Measurements from ENCODE around the gene CPEB4. TPM values are rescaled to one million over a fixed set of nuclear protein-coding genes. Genes with fewer than 3 reads are reported as not detected.

CPEB4 gene
- total and polyA plus RNA-seq, 4 donors: 14.3 to 113 (median 32.1) TPM

DNA sequence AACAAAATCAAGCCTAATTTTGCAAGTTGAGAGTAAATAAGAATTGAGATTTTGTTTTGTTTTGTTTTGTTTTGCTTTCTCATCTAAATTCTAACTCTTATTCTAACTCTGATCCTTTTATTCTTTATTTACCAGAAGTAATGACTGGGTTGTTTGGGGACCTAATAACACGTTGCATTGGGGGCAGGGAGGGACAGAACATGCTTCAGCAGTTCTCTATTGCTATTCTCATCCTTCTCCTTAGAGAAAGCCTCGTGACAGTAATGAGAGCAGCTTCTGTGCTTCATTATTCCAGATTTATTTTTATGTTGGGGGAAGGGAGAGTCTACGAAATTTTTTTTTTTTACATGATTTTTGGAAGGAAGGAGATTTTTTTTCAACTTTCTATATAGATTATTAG lies 21.1 kb downstream of the CPEB4 start (continued):
- TF ChIP-seq, protein P1, sequence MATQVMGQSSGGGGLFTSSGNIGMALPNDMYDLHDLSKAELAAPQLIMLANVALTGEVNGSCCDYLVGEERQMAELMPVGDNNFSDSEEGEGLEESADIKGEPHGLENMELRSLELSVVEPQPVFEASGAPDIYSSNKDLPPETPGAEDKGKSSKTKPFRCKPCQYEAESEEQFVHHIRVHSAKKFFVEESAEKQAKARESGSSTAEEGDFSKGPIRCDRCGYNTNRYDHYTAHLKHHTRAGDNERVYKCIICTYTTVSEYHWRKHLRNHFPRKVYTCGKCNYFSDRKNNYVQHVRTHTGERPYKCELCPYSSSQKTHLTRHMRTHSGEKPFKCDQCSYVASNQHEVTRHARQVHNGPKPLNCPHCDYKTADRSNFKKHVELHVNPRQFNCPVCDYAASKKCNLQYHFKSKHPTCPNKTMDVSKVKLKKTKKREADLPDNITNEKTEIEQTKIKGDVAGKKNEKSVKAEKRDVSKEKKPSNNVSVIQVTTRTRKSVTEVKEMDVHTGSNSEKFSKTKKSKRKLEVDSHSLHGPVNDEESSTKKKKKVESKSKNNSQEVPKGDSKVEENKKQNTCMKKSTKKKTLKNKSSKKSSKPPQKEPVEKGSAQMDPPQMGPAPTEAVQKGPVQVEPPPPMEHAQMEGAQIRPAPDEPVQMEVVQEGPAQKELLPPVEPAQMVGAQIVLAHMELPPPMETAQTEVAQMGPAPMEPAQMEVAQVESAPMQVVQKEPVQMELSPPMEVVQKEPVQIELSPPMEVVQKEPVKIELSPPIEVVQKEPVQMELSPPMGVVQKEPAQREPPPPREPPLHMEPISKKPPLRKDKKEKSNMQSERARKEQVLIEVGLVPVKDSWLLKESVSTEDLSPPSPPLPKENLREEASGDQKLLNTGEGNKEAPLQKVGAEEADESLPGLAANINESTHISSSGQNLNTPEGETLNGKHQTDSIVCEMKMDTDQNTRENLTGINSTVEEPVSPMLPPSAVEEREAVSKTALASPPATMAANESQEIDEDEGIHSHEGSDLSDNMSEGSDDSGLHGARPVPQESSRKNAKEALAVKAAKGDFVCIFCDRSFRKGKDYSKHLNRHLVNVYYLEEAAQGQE (IDR thresholded peaks at IDR 0.05): no peak
- no peak for TF ChIP-seq CTCF (IDR thresholded peaks at IDR 0.05; ENCODE audit: low read depth, low read length, missing input control)
- TF ChIP-seq, protein P2, sequence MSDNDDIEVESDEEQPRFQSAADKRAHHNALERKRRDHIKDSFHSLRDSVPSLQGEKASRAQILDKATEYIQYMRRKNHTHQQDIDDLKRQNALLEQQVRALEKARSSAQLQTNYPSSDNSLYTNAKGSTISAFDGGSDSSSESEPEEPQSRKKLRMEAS (IDR thresholded peaks at IDR 0.05): no peak

DNA sequence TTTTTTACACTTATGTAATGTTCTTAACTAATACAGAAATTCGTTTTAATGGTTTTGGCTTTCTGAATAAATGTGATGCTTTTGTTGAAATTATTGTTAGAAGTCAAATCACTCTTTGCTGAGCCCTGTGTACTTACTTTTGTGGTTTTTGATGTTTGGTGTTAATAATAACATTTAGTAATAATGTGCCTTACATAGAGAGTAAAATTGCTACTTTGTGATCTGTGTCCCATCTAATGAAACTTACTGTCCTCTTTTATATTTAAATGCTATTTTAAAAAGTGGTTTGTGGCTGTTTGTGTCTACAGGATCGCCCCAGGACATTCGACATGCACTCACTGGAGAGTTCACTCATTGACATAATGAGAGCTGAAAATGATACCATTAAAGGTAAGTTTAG lies 22.1 kb downstream of the CPEB4 start:
- H3K36me3 ChIP-seq (ENCODE audit: control insufficient read depth in 4 of 4, insufficient read depth in 3 of 4, low read depth in 1 of 4, low read length in 3 of 4): peaks cover 0 to 12% (median 7%) of the 10 kb centered on the region in 4 donors
- TF ChIP-seq SP1 (IDR thresholded peaks at IDR 0.05): no peak
- TF ChIP-seq RXRA (IDR thresholded peaks at IDR 0.05): no peak
- TF ChIP-seq, protein P1 (IDR thresholded peaks at IDR 0.05): no peak
- TF ChIP-seq GABPA (IDR thresholded peaks at IDR 0.05 in 1 of 2, conservative IDR thresholded peaks at IDR 0.05 in 1 of 2): no peak
- TF ChIP-seq HNF4G (IDR thresholded peaks at IDR 0.05): no peak
- no peak for TF ChIP-seq FOXA1 (IDR thresholded peaks at IDR 0.05)
- TF ChIP-seq, protein P2 (IDR thresholded peaks at IDR 0.05): no peak
- no peak for TF ChIP-seq YY1 (IDR thresholded peaks at IDR 0.05)
- no peak for TF ChIP-seq JUND (IDR thresholded peaks at IDR 0.05)
- no peak for TF ChIP-seq EGR1 (IDR thresholded peaks at IDR 0.05; ENCODE audit: low read depth in 2 of 2)
- TF ChIP-seq RAD21 (IDR thresholded peaks at IDR 0.05): no peak
- TF ChIP-seq ATF3 (IDR thresholded peaks at IDR 0.05): no peak
- TF ChIP-seq, protein P3, sequence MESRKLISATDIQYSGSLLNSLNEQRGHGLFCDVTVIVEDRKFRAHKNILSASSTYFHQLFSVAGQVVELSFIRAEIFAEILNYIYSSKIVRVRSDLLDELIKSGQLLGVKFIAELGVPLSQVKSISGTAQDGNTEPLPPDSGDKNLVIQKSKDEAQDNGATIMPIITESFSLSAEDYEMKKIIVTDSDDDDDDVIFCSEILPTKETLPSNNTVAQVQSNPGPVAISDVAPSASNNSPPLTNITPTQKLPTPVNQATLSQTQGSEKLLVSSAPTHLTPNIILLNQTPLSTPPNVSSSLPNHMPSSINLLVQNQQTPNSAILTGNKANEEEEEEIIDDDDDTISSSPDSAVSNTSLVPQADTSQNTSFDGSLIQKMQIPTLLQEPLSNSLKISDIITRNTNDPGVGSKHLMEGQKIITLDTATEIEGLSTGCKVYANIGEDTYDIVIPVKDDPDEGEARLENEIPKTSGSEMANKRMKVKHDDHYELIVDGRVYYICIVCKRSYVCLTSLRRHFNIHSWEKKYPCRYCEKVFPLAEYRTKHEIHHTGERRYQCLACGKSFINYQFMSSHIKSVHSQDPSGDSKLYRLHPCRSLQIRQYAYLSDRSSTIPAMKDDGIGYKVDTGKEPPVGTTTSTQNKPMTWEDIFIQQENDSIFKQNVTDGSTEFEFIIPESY (IDR thresholded peaks at IDR 0.05): no peak
- no peak for TF ChIP-seq NR2F2 (IDR thresholded peaks at IDR 0.05)
- H3K9ac ChIP-seq (ENCODE audit: low read depth in 1 of 2, low read length in 2 of 2): no peak overlapping the region
- 83% methylated on average over 3 of the region's 3 CpGs for WGBS
- H3K27me3 ChIP-seq (ENCODE audit: control insufficient read depth in 4 of 4, insufficient read depth in 4 of 4, low read length in 3 of 4): no peaks in the 10 kb centered on the region
- H3K4me1 ChIP-seq (ENCODE audit: control insufficient read depth in 4 of 4, insufficient read depth in 4 of 4, low read length in 3 of 4): peaks cover 13 to 50% (median 23%) of the 10 kb centered on the region in 4 donors
- no peak for DNase-seq (ENCODE audit: low spot score)
- H3K27ac ChIP-seq (ENCODE audit: low read depth in 1 of 2, low read length in 2 of 2): no peak overlapping the region
- no peak overlapping the region for H3K4me3 ChIP-seq (ENCODE audit: low read depth in 1 of 3, low read length in 3 of 3)
- no peaks in the 10 kb centered on the region for H3K9me3 ChIP-seq (ENCODE audit: control insufficient read depth in 4 of 4, low read length in 3 of 4)
